HG03139 (cell line): ENCODE measurements around the gene DDR2.

Experiments
- ATAC-seq: cut with Tn5 transposase; IDR thresholded peaks from one replicate; pipeline ENCODE4 v1.9.1; 2021; ENCODE audit not compliant: unreplicated experiment

Gene DDR2

DNA sequence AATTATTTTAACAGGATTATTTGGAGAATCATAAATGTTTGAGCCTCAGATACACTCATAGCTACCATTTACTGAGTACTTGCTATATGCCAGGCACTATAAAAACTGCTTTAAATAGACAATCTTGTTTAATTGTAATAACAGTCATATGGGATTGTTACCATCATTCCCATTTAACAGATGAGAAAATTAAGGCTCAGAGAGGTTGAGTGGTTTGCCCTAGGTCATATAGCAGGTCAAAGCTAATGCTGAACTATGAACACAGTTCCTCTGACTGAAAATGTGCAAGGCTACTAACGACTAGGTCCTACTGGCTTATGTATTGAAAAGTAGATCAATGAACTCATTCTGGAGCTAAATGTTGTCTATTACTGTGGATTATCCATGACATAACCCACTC lies 63.4 kb downstream of the DDR2 start:
- ATAC-seq = no peak

DNA sequence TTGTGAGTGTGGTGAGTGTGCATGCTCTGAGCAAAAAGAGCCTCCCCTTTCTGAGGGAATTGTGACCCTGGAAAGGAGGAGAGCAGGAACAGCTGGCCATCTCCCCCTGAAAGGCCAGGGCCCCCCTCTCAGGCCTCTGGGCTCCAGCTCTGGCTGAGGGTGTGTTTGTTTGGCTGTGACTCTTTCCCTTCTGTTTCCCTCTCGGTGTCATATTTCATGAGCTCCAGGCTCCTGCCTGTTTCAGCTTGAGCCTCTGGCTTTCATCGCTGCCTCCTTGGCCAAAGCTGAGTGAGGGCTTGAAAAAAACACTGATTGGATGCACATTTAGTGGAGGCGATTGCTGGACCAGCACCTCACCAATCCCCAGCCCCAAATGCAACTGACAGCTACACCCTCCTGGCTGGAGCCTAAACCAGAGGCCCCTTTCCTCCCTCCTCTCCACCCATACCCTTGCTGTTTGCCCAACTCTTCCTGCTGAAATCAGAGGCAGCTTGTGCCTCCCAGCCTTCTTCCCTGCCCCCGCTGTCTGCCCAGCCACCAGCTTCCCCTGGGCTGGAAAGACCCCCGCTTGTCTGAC lies 64.1 kb downstream of the DDR2 start:
- no peak for ATAC-seq

DNA sequence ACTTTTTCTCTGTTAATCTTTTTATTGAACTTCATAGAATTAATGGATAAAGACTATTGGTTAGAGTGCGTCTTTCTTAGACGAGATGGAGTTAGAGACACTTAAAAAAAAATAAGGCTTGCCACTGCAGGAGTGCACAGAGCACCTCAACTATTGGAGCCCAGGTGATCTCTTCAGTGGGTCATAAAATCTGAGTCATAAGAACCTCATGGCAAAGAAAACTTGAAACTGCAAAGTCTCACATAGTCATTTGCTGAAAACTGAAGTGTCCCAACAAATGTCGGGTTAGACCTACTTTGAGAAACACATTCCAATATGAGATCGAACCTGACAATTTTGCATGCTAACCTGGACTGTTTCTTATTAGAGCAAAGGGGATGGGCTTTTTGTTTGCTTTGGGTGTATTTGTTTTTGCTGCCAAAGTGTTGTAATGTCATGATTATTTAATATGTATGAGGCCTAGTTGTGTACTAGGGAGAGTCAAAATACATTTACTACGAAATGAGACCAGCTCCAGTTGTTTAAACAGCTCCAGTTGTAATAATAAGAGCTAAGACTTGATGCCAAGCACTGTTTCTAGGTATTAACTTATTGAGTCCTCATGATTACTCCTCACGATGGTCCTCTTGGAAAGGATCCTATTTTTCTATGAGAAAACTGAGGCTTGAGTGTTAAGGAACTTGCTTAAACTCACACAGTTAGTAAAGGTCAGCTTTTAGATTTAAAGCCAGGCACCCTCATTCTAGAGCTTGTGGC lies 65.1 kb downstream of the DDR2 start:
- no peak for ATAC-seq

DNA sequence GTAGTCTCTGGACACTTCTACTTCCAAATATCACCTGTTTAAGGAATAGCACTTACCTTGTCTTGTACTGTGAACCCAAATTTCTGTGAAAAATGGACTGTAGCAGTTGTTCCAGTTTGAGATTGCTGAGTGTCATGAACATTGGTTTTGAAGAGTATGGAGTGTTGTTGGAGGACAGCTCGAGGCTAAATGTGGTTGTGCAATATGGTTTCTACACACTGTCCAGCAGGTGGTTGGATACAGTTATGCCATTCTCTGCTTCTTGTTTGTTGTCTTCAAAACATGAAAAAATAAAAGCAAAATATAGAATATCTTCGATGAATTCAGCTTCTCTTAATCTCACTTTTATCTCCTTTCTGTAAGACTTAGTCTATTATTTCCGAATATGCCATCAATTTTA lies 67.1 kb downstream of the DDR2 start:
- ATAC-seq = no peak

DNA sequence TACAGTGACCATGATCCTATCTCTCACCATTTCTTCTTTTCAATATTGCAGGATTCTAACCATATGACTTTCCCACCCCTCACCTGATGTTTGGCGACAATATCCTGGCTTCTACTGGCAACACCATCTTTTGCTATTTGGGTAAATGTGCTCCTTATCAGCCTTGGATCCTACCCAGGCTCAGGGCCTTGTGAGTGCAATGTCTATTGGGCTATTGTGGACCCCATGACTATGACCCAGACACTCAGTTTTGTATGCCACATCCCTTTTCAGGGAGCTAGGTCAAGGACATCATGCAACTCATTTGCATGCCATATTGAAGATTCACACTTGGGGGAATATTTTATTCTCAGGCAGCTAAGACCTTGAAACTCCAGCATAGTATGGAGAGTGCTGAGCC lies 67.9 kb downstream of the DDR2 start:
- ATAC-seq = no peak

DNA sequence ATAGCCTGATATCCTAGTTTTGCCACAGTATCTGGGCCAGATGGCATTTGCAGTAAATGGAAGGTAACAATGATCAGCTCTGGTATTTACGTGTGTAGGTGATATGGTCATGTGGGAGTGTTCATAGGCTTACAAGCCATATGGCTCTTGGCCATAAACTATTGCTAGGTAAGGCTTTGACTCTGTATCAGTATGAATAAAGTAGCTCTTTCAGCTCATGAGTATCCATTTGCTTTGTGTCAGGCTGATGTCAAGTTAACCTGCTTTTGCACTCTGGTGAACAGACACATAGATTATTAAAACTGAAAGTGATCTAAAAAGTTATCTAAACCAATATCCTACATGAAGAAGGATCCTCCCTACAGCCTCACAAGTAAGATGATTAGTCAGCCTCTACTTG lies 69.0 kb downstream of the DDR2 start:
- no peak for ATAC-seq

DNA sequence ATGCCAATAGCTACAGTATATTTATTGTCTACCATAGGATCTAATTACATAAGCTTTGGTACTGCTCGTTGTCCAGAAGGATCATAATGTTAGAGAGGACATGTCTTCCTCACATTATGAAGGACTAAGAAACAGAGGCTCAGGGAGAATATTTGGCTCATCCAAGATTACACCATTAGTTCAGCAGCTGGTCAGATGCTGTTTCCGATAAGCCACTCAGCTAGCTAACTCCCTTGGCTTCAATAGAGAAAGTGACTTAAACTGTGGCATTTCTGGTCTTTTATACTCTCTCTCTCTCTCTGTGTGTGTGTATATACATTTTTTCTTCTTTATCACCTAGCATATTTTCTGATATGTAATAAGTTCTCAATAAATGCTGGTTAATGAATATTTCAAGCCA lies 70.4 kb downstream of the DDR2 start:
- no peak for ATAC-seq

DNA sequence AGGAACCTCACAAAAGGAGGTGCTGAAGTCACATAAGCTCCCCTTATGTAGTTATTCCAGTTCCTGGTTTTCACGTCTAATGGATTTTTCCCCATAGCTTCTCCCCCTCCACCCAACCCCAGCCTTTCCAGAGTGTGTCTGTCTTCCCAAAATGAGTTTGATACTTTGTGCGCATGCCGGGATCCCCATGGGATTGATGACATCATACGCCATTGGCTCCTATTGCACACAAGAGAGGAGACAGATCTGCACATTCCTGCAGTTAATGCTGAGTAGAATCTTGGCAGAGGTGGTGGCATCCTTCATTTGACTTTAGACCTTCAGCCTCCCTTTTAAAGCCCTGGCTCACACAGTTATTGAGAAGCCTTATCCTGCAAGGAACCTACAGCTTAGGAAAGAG lies 71.4 kb downstream of the DDR2 start:
- ATAC-seq = no peak

DNA sequence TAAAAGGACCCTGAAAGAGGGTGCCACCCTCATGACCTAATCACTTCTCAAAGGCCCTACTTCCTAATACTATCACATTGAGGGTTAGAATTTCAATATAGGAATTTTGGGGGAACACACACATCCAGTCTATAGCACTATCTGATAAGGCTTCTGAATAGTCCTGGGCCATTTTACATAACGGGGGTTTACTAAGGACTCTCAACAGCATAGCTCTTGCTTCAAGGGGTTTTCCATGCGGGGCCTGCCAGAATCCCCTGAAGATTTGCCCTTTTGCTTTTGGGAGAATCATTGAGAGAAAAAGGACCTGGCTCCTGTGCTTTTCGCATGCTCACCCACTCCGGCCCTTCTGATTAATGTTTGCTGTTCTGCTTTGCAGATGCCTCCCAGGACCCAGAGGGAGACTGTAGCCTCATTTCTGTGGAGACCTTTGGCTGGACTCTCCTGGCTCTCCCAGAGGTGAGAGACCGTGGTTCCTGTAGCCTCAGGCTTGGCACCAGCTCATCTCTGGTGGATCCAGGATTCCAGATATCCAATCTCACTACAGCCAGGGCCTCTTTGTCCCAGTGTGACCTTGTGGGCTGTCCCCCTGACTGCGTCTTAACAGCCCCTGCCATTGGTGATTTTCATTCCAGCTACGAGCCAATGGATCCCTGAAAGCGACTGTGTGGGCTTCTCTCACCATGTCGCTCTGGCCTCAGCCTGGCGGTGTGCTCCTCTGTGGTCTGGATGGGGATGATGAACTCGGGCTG lies 72.6 kb downstream of the DDR2 start:
- ATAC-seq = no peak

DNA sequence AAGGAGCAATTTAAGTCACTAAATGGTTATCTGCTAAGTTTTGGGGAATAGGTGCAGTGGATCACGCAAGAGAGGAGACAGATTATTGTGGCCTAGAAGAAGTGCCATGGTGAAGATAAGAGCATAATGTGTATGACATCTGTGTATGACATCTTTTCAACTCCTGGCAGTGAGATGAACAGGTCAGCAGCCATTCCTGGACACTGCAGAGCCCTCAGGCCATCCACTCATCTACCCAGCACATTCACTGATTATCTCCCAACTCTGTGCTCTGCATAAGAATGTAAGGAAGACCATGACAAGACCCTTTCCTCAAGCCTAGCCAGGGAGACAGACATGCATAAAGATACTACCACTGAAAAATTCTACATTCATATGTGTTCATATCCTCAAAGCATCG lies 73.7 kb downstream of the DDR2 start:
- ATAC-seq = no peak

DNA sequence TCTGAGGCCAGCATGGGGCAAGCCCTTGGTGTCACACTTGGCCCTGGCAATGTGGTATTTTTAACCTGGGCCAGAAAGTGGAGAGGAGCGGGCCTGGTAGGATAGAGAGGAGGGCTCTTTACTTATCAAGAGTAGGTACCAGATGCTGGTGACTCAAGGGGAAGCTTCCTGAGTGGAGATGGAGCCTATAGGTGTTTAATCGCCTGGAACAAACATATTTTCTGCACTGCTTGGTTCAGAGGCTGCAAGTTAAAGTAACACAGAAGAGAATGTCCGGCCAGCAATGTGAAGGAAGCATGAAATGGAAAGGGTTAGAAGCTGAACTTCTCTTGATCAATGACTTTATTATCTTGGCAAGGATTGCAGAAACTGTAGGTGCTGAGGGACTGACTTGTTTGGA lies 74.3 kb downstream of the DDR2 start:
- ATAC-seq = no peak

DNA sequence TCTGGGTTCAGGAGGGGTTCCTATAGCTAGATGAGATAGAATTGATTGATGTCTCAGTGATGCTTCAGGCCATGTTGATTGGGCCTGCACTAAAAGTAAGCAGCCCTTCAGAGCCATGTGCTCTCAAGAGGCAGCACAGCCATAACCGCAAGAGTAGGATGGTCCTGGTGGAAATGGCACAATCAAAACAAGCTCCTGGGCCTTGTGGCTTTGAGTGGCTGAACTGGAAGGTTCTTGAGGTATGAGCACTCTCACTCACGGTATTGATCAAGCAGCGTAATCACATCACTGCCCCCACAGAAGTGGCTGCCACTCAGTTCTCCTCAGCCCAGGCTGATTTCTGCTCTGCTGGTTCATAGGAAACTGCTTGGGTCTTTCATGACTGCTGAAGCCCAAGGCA lies 76.0 kb downstream of the DDR2 start:
- ATAC-seq = no peak

DNA sequence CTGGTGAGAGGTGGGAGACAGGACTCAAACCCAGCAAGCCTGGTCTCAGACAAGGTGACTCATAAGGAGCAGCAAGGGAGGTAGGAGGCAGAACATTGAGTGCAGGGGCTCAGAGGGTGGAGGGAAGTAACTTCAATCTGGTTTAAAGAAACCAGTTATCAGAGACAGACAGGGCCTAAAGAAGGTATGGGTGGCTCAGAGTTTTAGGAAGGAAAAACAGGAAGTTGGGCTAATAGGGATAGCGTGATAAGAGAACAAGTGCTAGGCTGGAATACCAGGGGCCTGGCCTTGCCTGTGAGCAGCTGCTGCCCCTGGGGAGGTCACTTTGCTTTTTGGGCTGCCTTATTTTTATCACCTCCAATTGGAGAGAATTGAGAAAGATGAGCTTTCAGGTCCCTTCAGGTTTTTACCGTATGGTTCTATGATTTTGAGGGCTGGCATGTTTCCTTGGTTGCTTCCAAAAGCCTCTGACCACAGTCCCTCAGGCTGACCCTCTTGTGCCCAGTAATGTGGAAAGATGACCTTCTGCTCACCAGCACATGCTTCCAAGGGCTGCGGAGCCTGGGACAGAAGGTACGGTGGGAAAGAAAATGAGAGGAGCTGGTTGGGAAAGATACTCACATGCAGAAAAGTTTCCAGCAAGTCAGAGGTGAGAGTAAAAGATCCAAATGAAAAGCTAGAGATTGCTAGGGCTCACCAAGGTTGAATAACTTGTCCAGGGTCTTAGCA lies 77.0 kb downstream of the DDR2 start:
- no peak for ATAC-seq

DNA sequence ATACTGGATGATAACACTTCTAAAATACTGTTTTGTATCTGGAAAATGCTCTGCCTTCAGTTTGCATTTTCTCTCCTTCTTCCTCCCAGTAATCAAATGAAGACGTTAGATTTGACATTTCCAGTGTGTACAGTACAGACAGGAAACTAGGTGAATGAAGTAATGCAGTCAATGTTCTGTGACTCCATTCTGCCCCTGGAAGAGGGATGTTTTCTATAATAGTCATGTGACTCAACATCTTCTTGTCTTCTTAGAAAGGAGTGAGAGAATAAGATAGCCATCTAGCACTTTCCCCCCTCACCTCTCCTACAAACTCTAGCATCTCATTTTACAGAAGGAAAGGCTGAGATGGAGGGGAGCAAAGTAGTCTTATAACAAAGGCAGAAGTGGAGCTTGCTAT lies 77.6 kb downstream of the DDR2 start:
- ATAC-seq = no peak

DNA sequence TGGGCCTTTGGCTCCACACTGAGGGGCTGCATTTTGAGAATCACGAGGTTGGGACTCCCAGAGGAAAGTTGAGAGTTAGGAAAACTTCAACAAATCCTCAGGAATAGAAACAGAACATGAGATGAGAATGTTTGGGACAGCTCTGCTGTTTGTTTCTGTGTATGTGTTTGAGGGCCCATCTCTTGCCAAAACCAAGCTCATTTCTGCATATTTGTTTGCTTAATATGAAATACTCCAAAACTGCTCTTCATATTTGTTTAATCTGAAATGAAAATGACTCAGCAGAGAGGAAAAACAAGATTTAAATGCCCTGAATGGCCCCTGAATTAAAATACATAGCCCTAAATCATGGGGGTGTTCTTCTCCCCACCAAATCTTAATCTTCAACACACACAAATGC lies 78.1 kb downstream of the DDR2 start:
- no peak for ATAC-seq

DNA sequence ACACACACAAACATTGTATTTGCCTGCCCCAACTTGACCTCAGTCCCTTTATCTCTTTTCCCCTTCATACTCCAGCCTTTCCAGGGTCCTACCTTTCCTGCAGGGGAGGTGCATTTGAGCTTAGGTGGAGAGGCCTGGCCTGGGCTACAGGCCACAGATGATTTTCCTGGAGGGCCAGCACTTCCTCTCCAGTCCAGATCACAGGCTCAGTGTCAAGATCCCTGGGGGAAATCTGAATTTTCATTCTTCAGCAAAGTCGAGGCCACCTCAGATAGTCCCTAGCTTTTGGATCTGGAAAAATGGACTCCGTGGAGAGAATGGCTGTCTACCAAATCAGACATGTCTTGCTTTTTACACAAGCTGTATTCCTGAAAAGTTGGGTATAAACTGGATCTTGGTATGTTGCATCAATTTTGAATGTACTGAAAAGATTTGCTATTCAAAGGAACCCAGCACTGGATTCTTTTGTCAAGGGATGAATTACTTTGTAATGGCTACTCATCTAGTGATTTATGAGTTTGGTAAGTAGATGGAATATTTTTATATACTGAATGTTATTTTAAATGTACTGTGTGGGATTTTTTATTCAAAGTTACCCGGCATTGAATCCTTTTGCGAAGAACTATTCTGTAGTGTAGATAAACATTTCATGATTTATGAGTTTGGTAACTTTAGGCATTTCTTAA lies 78.7 kb downstream of the DDR2 start:
- no peak for ATAC-seq

DNA sequence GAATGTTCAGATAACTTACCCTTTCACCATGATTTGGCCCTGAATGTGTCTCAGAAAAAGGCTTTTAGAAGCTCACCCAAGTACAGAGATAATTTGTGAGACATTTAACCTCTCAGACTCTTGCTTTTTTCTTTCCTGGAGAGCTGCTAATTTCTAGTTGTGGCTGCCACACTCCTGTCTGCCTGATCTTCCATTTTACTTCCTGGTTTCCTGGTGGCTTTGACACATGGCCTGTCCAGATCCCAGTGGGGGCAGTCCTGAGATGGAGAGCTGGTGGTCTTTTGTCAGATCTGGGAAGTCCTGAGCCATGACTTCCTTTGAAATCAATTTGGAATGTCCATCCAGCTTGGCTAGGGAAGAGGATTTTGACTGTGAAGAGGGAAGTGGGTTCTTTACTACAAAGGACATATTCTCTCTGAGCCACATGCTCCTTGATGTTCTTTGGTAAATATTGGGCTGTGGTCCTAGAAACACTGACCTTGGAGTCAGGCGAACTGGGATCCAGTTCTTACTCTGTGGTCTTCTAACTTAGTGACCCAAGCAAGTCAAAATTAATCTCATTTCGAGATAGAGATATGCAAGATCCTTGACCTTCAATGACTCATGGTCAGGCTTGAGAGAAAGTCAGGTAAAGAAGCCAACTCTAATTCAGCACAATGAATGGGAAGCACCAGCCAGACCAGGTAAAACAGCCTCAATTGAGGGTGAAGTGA lies 80.2 kb downstream of the DDR2 start:
- no peak for ATAC-seq

DNA sequence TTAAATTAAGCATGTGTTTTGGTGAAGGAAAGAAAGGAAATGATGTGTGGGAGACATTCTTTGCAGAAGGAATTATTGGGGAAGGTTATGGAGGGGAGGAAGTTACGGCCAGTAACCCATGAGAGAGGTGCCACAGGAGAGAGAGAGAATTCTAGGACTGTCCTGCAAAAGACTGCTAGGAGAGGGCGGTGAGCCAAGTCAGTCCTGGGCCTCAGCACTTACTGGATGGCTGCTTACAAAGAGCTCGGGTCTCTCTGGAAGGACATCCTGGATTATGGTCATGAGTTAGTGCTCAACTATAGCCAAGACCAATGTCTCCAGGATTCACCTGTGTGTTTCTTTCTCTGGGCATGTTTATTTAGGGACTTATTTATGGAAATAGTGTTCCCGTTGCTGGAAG lies 83.9 kb downstream of the DDR2 start:
- ATAC-seq = no peak

DNA sequence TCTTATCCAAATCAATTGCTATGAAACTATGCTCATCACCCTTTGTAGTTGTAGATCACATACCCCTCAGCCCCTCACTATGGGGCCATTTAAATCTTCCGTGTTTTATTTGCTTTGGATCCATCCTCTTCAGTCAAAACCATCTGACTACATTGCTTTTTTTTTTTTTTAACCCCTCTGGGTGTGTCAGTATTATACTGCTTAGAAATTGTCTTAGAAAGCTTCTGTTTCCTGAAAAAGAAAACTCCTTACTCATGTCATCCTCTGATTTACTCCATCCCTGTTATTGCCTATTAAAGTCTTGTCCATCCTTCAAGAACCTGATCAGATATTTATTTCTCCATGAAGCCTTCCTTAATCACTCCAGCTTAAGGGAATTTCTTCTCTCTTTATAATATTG lies 84.3 kb downstream of the DDR2 start:
- no peak for ATAC-seq

DNA sequence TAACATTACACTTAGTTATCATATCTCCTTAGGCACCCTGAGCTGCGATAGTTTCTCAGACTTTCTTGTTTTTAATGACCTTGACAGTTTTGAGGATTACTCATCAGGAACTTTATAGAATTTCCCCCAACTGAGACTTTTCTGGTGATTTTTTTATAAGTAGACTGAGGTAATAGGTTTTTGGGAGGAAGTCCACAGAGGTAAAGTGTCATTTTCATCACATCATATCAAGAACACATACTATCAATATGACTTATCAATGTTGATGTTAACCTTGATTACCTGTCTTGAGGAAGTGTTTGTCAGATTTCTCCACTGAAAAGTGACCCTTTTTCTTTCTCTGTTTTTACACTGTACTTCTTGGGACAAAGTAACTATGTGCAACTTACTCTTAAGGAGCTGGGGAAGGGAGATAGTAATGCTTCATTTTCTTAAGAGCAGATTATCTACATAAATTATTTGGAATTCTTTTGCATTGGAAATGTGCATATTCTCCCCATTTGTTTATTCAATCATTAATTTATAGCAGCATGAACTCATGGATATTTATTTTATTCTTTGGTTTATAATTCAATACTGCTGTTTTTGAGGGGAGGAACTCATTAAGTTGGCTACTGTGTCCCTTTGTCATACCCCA lies 85.4 kb downstream of the DDR2 start:
- no peak for ATAC-seq
